H7 (cell line): Measurements from ENCODE around the gene MED17. TPM values are rescaled to one million over a fixed set of nuclear protein-coding genes. Genes with fewer than 3 reads are reported as not detected.
"Not testable (repeated sequence)": the region's sequence is repeated elsewhere in the genome, so short reads cannot be mapped to it uniquely, and the experiment has no call there.

Experiments
- DNase-seq: peaks from one replicate; pipeline ENCODE4 v3.0.0; 2012
- H3K27me3 ChIP-seq: 2 replicates; pipeline ENCODE4 v1.6.0; 2011; ENCODE audit warnings: mild to moderate bottlenecking, low read length; ENCODE audit not compliant: control insufficient read depth, insufficient read depth
- H3K36me3 ChIP-seq: replicated peaks from 2 replicates; pipeline ENCODE4 v1.5.1; 2011; ENCODE audit warnings: low read length; ENCODE audit not compliant: control insufficient read depth, insufficient read depth
- H3K4me3 ChIP-seq: 2 replicates; pipeline ENCODE4 v1.5.1; 2011; ENCODE audit warnings: low read depth, mild to moderate bottlenecking, control low read depth, low read length, moderate library complexity; ENCODE audit not compliant: insufficient read depth
- total RNA-seq: library from RNA; depleted of rRNA; stranded (reverse); fragments of >200 nt; shearing (Covaris generic); gene quantifications from 2 replicates; pipeline ENCODE4 v1.2.3, GENCODE V29; 2014

The MED17 gene
- total RNA-seq, 1 experiment from 2014 or later, result 24.5 TPM

DNA sequence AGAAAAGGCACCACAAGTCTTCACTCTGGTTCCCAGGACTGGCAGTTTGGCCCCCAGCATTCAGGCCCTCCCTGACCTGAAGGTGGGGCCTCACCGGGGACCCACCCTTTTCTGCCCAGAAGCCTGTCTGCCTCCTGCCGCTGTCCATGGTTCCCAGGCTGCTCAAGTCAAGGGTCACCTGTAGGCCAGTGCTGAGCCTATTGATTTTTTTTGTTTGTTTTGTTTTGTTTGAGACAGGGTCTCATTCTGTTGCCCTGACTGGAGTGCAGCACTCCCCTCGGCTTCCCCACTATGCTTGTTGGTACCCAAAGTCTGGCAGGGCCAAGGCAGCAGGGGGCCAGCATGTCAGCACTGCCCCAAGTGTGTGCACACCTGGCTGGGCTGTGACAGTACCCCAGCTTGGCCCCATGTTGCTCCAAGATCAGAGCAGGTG, 11.0 kb upstream of the MED17 start:
- peak; percentile 32 for DNase-seq

DNA sequence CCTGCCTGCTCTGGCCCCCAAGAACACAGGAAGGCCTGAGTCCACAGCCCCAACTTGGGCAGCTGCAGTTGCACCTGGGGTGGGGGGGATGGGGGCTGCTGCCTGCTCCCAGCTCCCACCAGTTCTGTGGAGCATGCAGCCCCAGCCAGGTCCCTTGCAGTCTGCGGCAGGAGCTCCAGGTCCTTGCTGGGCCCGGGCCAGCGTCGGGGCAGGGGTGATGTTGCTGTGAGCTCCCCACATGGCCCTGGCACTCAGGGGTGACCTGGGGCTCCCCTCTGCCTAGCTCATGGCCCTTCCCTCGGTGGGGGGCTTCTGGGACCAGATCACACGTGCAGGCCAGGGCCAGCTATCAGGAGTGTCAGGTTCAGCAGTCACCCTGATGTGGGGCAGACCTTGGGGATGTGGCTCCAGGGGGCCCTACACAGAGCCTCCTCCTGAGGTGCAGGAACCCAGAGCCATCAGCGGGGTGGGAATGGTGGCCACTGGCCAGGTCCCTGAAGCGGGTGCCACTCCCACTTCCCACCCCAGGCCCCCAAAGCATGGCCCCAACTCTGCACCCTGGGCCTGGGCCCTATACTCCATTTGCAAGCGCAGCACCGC, 10.4 kb upstream of the MED17 start:
- Histone ChIP-seq H3K36me3 (no peaks in the 10 kb centered on the region), H3K4me3 (no peak overlapping the region), H3K27me3 (no peaks in the 10 kb centered on the region)
- DNase-seq, result peak; percentile 21

More for the DNA sequence above, 11.0 kb upstream of the MED17 start:
- H3K4me3 ChIP-seq, result no peak overlapping the region
- H3K27me3 ChIP-seq, result no peaks in the 10 kb centered on the region
- no peaks in the 10 kb centered on the region for H3K36me3 ChIP-seq

DNA sequence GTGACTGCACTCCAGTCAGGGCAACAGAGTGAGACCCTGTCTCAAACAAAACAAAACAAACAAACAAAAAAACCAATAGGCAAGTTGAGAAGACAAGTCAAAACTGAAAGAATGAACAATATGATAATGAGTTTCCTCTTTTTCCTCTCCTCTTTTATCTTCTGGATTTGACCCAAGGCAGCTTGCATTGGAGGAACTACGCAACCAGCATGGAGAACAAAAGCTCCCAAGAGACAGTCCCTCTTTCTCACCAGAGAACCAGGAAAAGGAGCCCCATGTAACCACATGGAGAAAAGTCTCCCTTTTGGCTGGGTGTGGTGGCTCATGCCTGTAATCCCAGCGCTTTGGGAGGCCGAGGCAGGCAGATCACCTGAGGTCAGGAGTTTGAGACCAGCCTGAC, 9.5 kb upstream of the MED17 start:
- not testable (repeated sequence) for H3K36me3 ChIP-seq, H3K27me3 ChIP-seq, DNase-seq, H3K4me3 ChIP-seq

DNA sequence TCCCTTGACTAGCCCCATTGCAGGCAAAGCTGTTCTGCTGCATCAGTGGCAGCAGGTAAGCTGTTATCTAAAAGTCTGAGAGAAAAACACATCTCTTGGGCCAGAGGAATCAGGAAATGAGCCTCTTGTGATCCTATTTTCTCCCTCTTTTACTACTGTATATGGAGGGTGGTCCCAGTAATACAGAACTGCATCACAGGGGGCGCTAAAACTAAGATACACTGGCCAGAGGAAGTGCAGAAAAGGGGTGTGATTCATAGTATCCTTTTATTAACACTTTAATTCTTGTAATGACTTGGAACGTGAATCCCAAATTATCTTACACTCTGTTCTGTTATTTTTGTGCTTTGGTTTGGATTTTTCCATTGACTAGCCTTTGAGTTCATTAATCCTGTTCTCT, 8.8 kb upstream of the MED17 start:
- peak; percentile 66 for DNase-seq
- Histone ChIP-seq H3K27me3 (no peaks in the 10 kb centered on the region), H3K36me3 (no peaks in the 10 kb centered on the region), H3K4me3 (no peak overlapping the region)

DNA sequence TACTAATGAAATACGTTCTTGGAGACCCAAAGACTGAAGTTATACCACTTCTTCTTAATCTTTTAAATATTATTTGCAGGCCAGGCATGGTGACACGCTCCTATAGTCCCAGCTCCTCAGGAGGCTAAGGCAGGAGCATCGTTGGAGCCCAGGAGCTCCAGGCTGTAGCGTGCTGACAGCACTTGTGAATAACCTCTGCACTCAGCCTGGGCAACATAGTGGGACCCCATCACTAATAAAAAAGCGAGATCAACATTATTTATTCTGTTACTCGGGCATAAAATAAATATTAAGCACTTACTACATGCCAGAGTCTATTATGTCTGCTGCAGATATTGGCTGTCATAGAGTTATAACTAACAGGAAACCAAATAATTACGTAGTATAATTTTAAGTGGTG, 720 bp upstream of the MED17 start:
- no peak for DNase-seq
- Histone ChIP-seq H3K36me3 (peaks cover 2% of the 10 kb centered on the region), H3K4me3 (peak overlapping the region; percentile 94), H3K27me3 (no peaks in the 10 kb centered on the region)

DNA sequence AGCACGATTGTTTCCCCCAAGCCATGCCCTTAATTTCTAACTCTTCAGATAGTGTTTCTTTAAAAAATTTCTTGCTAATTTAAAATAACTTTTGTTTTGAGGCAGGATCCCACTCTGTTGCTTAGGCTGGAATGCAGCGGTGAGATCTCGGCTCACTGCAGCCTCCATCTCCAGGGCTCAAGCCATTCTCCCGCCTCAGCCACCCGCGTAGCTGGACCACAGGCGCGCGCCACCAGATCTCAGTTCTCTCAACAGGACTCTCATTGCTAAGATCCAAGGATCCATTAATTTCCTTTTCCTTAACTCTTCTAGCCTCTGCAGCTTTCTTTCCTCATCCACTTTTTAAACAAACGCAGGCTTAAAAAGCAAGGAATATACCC, 327 bp upstream of the MED17 start:
- Histone ChIP-seq H3K36me3 (peaks cover 2% of the 10 kb centered on the region), H3K4me3 (peak overlapping the region; percentile 94), H3K27me3 (no peaks in the 10 kb centered on the region)
- no peak for DNase-seq

DNA sequence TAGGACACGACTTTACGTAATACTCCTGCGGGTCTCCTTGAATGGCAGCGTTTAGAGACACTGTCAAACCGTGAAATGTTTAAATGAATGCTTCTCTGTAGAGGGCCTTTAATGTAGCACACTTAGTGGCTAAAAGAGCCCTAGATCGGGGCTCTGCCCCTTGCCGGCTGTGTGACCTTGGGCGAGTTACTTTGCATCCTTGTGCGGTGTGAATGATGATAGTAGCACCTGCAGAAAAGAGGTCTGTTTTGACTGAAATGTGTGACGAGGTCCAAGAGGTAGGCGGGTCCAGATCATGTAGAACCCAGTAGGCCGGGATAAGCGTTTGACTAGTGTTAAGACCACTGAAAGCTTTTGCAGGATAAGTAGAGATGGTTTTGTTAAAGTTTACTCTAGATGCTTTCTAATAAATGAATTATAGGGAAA, 866 bp downstream of the MED17 start:
- peaks cover 7% of the 10 kb centered on the region for H3K36me3 ChIP-seq
- peak overlapping the region; percentile 94 for H3K4me3 ChIP-seq
- DNase-seq, result peak; percentile 35
- H3K27me3 ChIP-seq, result no peaks in the 10 kb centered on the region

DNA sequence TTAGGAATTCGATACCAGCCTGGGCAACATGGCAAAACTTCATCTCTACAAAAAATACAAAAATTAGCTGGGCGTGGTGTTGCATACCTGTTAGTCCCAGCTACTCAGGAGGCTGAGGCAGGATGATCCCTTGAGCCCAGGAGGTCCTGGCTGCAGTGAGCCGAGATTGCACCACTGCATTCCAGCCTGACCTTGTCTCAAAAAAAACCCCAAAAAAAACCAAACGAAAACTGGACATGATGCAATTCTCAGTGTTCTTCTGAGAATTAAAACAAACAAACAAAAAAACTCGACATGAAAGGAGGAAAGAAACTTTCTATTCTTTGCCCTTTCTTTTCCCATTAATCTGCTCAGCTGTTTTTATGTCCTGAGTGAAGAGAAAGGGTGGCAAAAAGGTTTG, 7.4 kb downstream of the MED17 start:
- Histone ChIP-seq H3K27me3 (no peaks in the 10 kb centered on the region), H3K4me3 (no peak overlapping the region), H3K36me3 (peaks cover 34% of the 10 kb centered on the region)
- no peak for DNase-seq

DNA sequence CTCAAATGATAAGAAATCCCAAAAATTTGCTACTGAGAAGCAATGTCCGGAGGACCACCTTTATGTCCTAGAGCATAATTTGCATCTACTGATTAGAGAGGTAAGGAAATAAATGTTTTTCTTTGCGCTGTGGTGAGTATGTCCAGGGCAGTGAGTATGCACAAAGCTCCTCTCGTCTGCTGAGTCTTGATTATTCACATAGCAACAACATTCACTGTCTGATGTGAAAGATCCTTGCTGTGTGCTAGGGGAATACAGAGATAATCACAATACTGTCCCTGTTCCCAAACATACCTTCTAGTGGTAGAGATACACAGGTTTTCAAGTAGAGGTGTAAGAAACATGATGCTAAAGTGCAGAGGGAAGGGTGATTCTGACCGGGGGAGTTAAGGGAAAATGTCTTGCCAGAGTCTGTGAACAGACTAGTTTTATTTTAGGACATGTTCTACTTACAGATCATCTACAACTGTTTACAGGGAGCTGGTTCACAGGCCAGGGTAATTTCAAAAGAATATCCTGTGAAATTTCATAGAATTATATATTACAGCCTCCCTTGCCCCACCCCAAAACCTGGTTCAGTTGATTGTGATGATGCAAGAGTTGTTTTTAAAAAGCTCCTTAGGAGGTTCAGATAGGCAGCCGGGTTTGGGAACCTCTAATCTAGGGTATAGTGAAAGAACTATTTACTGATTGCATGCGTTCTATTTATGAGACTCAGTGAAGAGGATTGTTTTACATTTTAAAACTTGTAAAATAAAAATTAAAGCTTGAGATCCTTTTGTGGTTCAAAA, 12.6 kb downstream of the MED17 start:
- Histone ChIP-seq H3K36me3 (peaks cover 31% of the 10 kb centered on the region), H3K27me3 (no peaks in the 10 kb centered on the region), H3K4me3 (no peak overlapping the region)
- no peak for DNase-seq

DNA sequence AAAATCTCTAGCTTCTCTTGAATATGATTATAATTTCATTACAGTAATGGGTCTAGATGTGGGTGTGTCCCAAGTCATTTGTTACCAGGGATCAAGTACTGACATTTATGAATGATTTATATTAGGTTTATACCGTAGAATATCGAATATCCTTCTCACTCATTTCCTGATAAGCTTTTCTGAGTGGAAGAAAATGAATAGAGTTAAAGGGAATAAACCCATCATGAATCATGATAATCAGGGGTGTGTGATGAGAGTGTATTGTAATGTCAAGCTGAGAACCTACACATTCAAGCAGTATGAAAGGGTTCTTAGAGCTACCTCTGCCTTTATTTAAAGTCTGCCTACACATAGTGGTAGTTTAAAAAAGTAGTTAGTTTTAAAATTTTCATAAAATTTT, 17.3 kb downstream of the MED17 start:
- Histone ChIP-seq H3K4me3 (no peak overlapping the region), H3K36me3 (peaks cover 23% of the 10 kb centered on the region), H3K27me3 (no peaks in the 10 kb centered on the region)
- no peak for DNase-seq

DNA sequence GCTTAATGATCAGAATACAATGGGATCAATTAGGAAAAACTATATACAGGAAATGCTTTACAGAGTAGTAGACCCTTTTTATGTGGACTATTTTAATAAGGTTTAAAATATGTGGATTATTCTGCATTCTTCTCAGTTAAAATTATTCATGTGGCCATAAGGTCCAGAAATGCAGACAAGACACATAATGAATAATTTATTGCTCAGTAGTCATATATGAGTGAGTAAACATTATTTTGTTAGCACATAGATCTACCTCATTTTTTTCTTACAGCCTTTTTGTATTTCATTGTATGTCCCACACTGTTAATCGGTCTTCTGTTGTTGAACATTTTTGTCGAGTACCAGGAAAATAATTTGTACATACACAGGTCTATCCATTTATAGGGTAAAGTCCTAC, 20.8 kb downstream of the MED17 start:
- peaks cover 21% of the 10 kb centered on the region for H3K36me3 ChIP-seq
- H3K4me3 ChIP-seq, result no peak overlapping the region
- no peak for DNase-seq

DNA sequence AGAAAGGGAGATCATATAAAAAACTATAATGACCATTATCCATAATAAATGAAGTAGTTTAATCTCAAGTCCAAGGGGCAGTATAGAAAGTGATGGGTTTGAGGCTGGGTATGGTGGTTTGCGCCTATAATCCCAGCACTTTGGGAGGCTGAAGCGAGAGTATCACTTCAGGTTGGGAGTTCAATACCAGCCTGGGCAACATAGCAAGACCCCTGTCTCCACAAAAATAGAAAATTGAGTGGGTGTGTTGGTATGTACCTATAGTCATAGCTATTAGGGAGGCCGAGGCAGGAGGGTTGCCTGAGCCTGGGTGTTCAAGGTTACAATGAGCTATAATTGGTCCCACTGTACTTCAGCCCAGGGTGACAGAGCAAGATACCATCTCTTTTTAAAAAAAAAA, 23.9 kb downstream of the MED17 start:
- Histone ChIP-seq H3K4me3 (no peak overlapping the region), H3K27me3 (no peaks in the 10 kb centered on the region), H3K36me3 (peaks cover 24% of the 10 kb centered on the region)
- no peak for DNase-seq

More for the DNA sequence above, 20.8 kb downstream of the MED17 start:
- H3K27me3 ChIP-seq, result no peaks in the 10 kb centered on the region

DNA sequence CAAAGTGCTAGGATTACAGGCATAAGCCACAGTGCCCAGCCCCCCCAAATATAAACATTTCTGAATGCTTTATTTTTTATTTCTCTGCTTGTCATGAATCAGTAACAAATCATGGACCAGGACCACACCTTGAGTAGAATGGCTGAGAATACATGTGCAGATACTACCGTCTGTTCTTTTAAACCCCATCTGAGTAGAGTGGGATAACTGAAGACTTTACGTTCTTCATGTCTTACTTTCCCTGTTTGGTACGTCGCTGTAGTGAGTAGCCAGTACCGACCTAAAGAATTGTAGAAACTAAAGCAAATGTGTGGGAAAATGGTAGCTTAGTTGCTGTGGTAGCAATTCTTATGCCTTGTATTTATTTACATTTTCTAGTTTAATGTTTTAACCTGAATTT, 29.9 kb downstream of the MED17 start:
- Histone ChIP-seq H3K36me3 (peaks cover 18% of the 10 kb centered on the region), H3K27me3 (no peaks in the 10 kb centered on the region), H3K4me3 (no peak overlapping the region)
- DNase-seq, result no peak

DNA sequence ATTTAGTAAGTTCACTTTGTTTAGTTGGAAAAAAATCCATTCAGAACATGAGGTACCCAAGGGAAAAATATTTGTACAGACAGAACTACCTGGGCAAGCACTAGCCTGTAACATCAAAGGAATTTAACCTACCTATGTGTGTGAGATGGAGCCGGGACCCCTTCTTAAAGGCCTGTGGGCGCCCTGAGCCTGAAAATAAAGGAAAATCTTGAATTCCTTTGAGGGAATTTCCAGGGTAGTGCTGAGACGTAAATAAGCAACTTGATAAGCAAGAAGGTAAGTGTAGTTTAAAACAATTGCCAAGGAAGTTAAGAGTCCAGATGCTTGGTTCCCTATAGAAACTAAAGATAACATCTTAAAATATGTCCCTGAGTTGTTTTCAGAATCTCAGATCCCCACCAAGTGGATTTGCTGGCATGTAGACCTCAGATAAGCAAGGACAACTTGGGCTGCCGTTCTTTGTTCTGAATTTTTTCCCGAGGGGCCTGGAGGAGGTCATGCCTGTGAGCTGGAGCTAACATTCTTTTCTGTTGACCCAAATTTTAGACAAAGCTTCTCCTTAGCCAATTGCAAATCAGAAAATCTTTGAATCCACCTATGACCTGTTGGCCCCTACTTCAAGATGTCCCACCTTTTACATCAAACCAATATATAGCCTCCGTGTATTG, 31.0 kb downstream of the MED17 start:
- no peak for DNase-seq
- H3K4me3 ChIP-seq, result no peak overlapping the region
- H3K27me3 ChIP-seq, result no peaks in the 10 kb centered on the region
- H3K36me3 ChIP-seq, result peaks cover 11% of the 10 kb centered on the region
